HepG2 (cell line): ENCODE measurements around the gene CENPW. TPM values are rescaled to one million over a fixed set of nuclear protein-coding genes. Genes with fewer than 3 reads are reported as not detected.

ENCODE experiments used
- ATAC-seq: fragments of 200-7000 bp; cut with Tn5 transposase; 3 replicates; pipeline ENCODE4 v1.9.1; 2020; ENCODE audit warnings: mild to moderate bottlenecking, moderate library complexity
- BruUV-seq: library from RNA; stranded (reverse); fragments of 400-500 nt; replicated peaks from 2 replicates; lab custom pipeline; 2021; lab: Mats Ljungman, UMichigan
- CTCF ChIA-PET: fragments of 300-600 bp; formaldehyde crosslinking; extraction: SDS; loops from one replicate; lab custom pipeline; 2021; ENCODE audit warnings: low total read pairs, inconsistent platforms, low intra/inter-chr PET ratio; lab: Yijun Ruan, JAX
- POLR2A ChIA-PET: fragments of 350-600 bp; sonication (Branson Sonifier 250); formaldehyde crosslinking; loops from one replicate; lab custom pipeline; 2020; ENCODE audit warnings: antibody characterized with exemption, inconsistent platforms; lab: Yijun Ruan, JAX
- DNase-seq: peaks from one replicate; pipeline ENCODE4 v3.0.0-alpha.2; 2015; ENCODE audit warnings: low spot score
- FAIRE-seq: peaks from 3 replicates; lab custom pipeline; 2011; peaks lifted over from hg19 to GRCh38; lab: Jason Lieb, UNC
- H2AFZ ChIP-seq: one replicate; pipeline ENCODE4 v1.6.1; 2011; ENCODE audit warnings: low read length, inconsistent platforms
- H3K27ac ChIP-seq: fragments of 300-600 bp; 3 replicates; pipeline ENCODE4 v1.8.0; 2011; ENCODE audit warnings: mixed run types, mild to moderate bottlenecking, mixed read lengths, low read length, inconsistent platforms; ENCODE audit not compliant: insufficient read depth; ENCODE audit errors: extremely low read length
- H3K27me3 ChIP-seq, 2 experiments: fragments of 200-600 bp in 1 of 2; 2 replicates in 1 of 2; 3 replicates in 1 of 2; pipeline versions ENCODE4 v1.6.0 to v1.8.0; 2011; ENCODE audit warnings: low read length in 2 of 2, mild to moderate bottlenecking in 2 of 2, moderate library complexity in 2 of 2, inconsistent platforms in 1 of 2; ENCODE audit not compliant: insufficient read depth in 2 of 2, control insufficient read depth in 1 of 2
- H3K36me3 ChIP-seq, 2 experiments: fragments of 200-600 bp in 1 of 2; replicated peaks in 1 of 2; 2 replicates in 1 of 2; 3 replicates in 1 of 2; pipeline versions ENCODE4 v1.5.1 to v1.8.0; 2011; ENCODE audit warnings: low read length in 2 of 2, inconsistent platforms in 1 of 2; ENCODE audit not compliant: insufficient read depth in 2 of 2, control insufficient read depth in 1 of 2
- H3K4me1 ChIP-seq: 2 replicates; pipeline ENCODE4 v1.5.1; 2012; ENCODE audit warnings: low read length, inconsistent platforms; ENCODE audit not compliant: insufficient read depth
- H3K4me2 ChIP-seq: 2 replicates; pipeline ENCODE4 v1.6.0; 2011; ENCODE audit warnings: low read depth, low read length, inconsistent platforms
- H3K4me3 ChIP-seq, 3 experiments: fragments of 200-600 bp in 1 of 3; sonication (generic), shearing (Covaris generic) in 1 of 3; replicated peaks in 1 of 3; 2 replicates each; pipeline ENCODE4 v1.5.1; 2011 to 2016; ENCODE audit warnings: low read length in 3 of 3, inconsistent platforms in 2 of 3, low read depth in 2 of 3, mild to moderate bottlenecking in 2 of 3, control low read depth in 1 of 3, mixed read lengths in 1 of 3; ENCODE audit not compliant: insufficient read depth in 1 of 3
- H3K79me2 ChIP-seq: one replicate; pipeline ENCODE4 v1.6.1; 2011; ENCODE audit warnings: low read length, inconsistent platforms; ENCODE audit not compliant: insufficient read depth
- H3K9ac ChIP-seq: 2 replicates; pipeline ENCODE4 v1.6.0; 2011; ENCODE audit warnings: mild to moderate bottlenecking, low read depth, low read length, inconsistent platforms; ENCODE audit not compliant: insufficient read depth
- H3K9me3 ChIP-seq: 2 replicates; pipeline ENCODE4 v1.5.1; 2012; ENCODE audit warnings: mild to moderate bottlenecking, low read length
- H4K20me1 ChIP-seq: 2 replicates; pipeline ENCODE4 v1.6.0; 2011; ENCODE audit warnings: inconsistent platforms, mild to moderate bottlenecking, low read length, moderate library complexity; ENCODE audit not compliant: insufficient read depth
- AKNA ChIP-seq: sonication (generic); formaldehyde crosslinking; IDR thresholded peaks from 2 replicates; pipeline ENCODE4 v1.4.0; 2020; ENCODE audit warnings: missing genetic modification reagents, borderline replicate concordance
- PAXIP1 ChIP-seq: sonication (generic); formaldehyde crosslinking; conservative IDR thresholded peaks from 2 replicates; pipeline ENCODE4 v1.4.0; 2020; ENCODE audit warnings: mild to moderate bottlenecking, missing genetic modification reagents, moderate library complexity
- RCOR2 ChIP-seq: IDR thresholded peaks from 2 replicates; pipeline ENCODE4 v1.6.1; 2016; ENCODE audit warnings: missing biosample characterization, missing genetic modification reagents
- ZFY ChIP-seq: sonication (generic); formaldehyde crosslinking; IDR thresholded peaks from 2 replicates; pipeline ENCODE4 v1.4.0; 2020; ENCODE audit warnings: missing genetic modification reagents
- ZNF337 ChIP-seq: sonication (generic); formaldehyde crosslinking; IDR thresholded peaks from 2 replicates; pipeline ENCODE4 v1.5.1; 2020; ENCODE audit warnings: missing genetic modification reagents, low read depth, mild to moderate bottlenecking, borderline replicate concordance
- ZNF713 ChIP-seq: sonication (generic); formaldehyde crosslinking; IDR thresholded peaks from 2 replicates; pipeline ENCODE4 v1.4.0; 2020; ENCODE audit warnings: mild to moderate bottlenecking, missing genetic modification reagents
- WGBS: methylation state at CpG from one replicate; pipeline ENCODE4 v1.1.6; 2017; ENCODE audit warnings: low lambda C conversion rate; 5-methylcytosine and 5-hydroxymethylcytosine counted together
- in situ Hi-C: cut with HindIII; loops from 2 replicates; pipeline ENCODE4 v1.10.0; 2017; ENCODE audit warnings: low pct_unique_long_range_greater_than_20kb; ENCODE audit not compliant: extremely low pct_ligation_motif_present
- intact Hi-C: fragments of 100-400 bp; cut with micrococcal nuclease; formaldehyde crosslinking; loops from one replicate; pipeline ENCODE4 v1.10.0; 2022; ENCODE audit not compliant: unreplicated experiment
- polyA plus RNA-seq, 8 experiments: library from polyadenylated mRNA; depleted of rRNA in 3 of 8; stranded (reverse) in 7 of 8; unstranded in 1 of 8; fragments of >200 nt; fragmentation: Illumina TruSeq in 4 of 8; extraction: Trizol in 4 of 8; gene quantifications; 2 replicates each; pipeline versions ENCODE4 v1.2.1 to v1.2.3, GENCODE V29; 2011 to 2016; ENCODE audit warnings: low read depth in 4 of 8, missing spikeins in 1 of 8, mixed read lengths in 1 of 8; ENCODE audit not compliant: insufficient read depth in 1 of 8
- total RNA-seq, 5 experiments: library from RNA; depleted of rRNA; stranded (reverse); fragments of >200 nt; fragmentation: Illumina TruSeq; extraction: Trizol; gene quantifications; 2 replicates each; pipeline ENCODE4 v1.2.3, GENCODE V29; 2016; ENCODE audit warnings: low read depth in 1 of 5

The CENPW gene
- total and polyA plus RNA-seq, 2 of the 13 experiments (the other 11 are each of a cell fraction or from before 2014, with no cell fraction given) = 8.6 to 94.7 TPM

- in situ Hi-C loops = loop anchor here (25.0 kb wide), 2 partner anchors 302 to 752 kb away; partner anchors contain the start of gene RSPO3
- intact Hi-C loops = loop anchor here (1.0 kb wide), 1 partner anchor 268 kb away; no protein-coding TSS in a partner anchor
- 94% methylated on average over 1 of the region's 1 CpG for WGBS
These were observed 20.1 kb downstream of the CENPW start for GRCh38 chr6:126359936-126360537.

GRCh38 chr6:126361832-126362440 lies 22.0 kb downstream of the CENPW start:
- BruUV-seq = no TSS peak
- no peak overlapping the region for H3K27ac ChIP-seq
- H3K4me1 ChIP-seq = no peaks in the 10 kb centered on the region
- peak; percentile 50; the same call in 2 of the 3 replicates for ATAC-seq
- ChIA-PET POLR2A (no interaction called here), CTCF (interaction anchor here (1.9 kb wide), 1 partner anchor 296 kb away, joined by 15 read pairs; no protein-coding TSS in a partner anchor)
- 80% methylated on average over 3 of the region's 3 CpGs for WGBS
- H4K20me1 ChIP-seq = no peaks in the 10 kb centered on the region
- FAIRE-seq = no peak
- no peak overlapping the region for H2AFZ ChIP-seq
- peaks cover 13% of the 10 kb centered on the region for H3K9me3 ChIP-seq
- DNase-seq = no peak
- H3K79me2 ChIP-seq = no peaks in the 10 kb centered on the region
- H3K4me3 ChIP-seq = no peak overlapping the region
- no peak overlapping the region for H3K4me2 ChIP-seq
- H3K27me3 ChIP-seq = no peaks in the 10 kb centered on the region
- in situ Hi-C loops = loop anchor here (25.0 kb wide), 2 partner anchors 300 to 750 kb away; partner anchors contain the start of gene RSPO3
- intact Hi-C loops = loop anchor here (1.0 kb wide), 2 partner anchors 61 to 759 kb away; no protein-coding TSS in a partner anchor
- H3K36me3 ChIP-seq = no peaks in the 10 kb centered on the region; a peak in 1 of 5 replicates
- no peak overlapping the region for H3K9ac ChIP-seq
- TF ChIP-seq ZNF713 (CRISPR knock-in tag) (no peak), ZFY (CRISPR knock-in tag) (no peak), AKNA (CRISPR knock-in tag) (no peak), PAXIP1 (CRISPR knock-in tag) (no peak)

More at GRCh38 chr6:126359936-126360537, 20.1 kb downstream of the CENPW start:
- DNase-seq (no peak), FAIRE-seq (no peak), ATAC-seq (no peak)
- ChIA-PET CTCF (interaction anchor here (1.9 kb wide), 1 partner anchor 297 kb away, joined by 15 read pairs; no protein-coding TSS in a partner anchor), POLR2A (no interaction called here)
- H3K36me3 ChIP-seq = no peaks in the 10 kb centered on the region; a peak in 1 of 5 replicates
- H3K4me1 ChIP-seq = no peaks in the 10 kb centered on the region
- no peak overlapping the region for H2AFZ ChIP-seq
- H3K79me2 ChIP-seq = no peaks in the 10 kb centered on the region
- peaks cover 17% of the 10 kb centered on the region for H3K9me3 ChIP-seq
- TF ChIP-seq ZNF337 (CRISPR knock-in tag) (peak; percentile 100; the same call in 1 of the 2 replicates), RCOR2 (CRISPR knock-in tag) (no peak)
- H4K20me1 ChIP-seq = no peaks in the 10 kb centered on the region
- H3K4me3 ChIP-seq = no peak overlapping the region
- H3K27me3 ChIP-seq = no peaks in the 10 kb centered on the region
- H3K4me2 ChIP-seq = no peak overlapping the region
- BruUV-seq = no TSS peak
- no peak overlapping the region for H3K9ac ChIP-seq
- no peak overlapping the region for H3K27ac ChIP-seq
